Measurements from ENCODE around the gene TSHZ2.

TSHZ2 gene

DNA sequence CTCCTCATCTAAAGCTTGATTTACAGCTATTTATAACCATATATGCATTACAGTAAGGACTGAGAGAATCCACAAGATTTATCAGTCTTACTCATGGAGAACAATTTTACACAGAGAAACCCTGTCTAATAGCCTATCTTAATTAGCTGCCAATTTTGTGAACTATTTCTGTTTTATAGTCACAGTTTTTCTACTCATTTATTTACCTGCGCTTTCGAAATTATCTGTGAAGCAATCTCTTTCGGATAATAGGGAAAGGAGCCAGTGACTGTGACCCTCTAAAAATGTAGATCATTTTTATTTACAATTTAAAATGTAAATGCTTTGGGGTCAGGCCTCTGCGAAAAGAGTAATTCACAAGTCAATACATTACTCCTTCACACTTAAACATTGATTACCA is 98.1 kb downstream of the TSHZ2 start:
- Histone ChIP-seq H3K9me3 (peaks cover 5% of the 10 kb centered on the region; the same call in 1 of the 2 replicates), H3K4me2 (no peak overlapping the region), H4K20me1 (no peaks in the 10 kb centered on the region), H3K4me1 (peaks cover 5% of the 10 kb centered on the region; the same call in 1 of the 2 replicates), H3K9ac (no peak overlapping the region), H3K36me3 (no peaks in the 10 kb centered on the region), H3K27me3 (no peaks in the 10 kb centered on the region), H3K4me3 (no peak overlapping the region), H3K27ac (no peak overlapping the region)
- no peak for TF ChIP-seq Cebpa-rat (IDR thresholded peaks at IDR 0.05)

DNA sequence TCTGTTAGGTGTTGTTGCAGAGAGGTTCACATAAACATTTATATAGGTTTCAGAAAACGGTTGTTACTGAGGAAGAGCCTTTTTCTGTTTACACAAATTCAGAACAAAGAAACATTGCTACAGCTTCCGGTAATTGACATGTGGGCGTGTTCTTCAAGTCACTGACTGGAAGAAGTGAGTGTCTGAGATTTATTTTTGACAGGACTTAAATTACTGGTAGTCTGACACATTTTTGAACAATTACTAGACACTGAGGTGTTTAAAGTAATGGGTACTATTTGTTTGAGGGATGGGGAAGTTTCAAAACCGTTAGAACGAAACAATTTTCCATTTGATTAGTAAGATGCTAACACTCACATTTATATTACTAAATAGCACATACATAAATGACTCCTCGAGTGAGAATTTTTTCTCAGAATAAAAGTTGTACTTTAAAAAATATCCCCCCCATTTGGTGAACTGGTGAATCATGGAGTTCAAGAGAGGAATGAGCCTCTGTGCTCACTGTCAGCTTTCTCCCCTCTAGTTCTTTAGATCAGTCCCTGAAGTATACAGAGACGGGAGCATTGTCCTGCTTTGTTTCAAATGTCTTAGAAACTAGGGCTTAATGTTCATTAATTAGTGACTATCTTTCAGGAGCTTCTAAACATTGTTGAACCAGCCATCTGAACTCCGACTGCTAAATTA is 98.7 kb downstream of the TSHZ2 start:
- no peak for TF ChIP-seq Cebpa-rat (IDR thresholded peaks at IDR 0.05)
- H3K27ac ChIP-seq, result no peak overlapping the region
- no peak overlapping the region for H3K4me2 ChIP-seq
- H3K4me1 ChIP-seq, result peaks cover 5% of the 10 kb centered on the region; the same call in 1 of the 2 replicates
- no peaks in the 10 kb centered on the region for H3K27me3 ChIP-seq
- no peak overlapping the region for H3K4me3 ChIP-seq
- no peaks in the 10 kb centered on the region for H3K36me3 ChIP-seq
- H3K9ac ChIP-seq, result no peak overlapping the region
- no peaks in the 10 kb centered on the region for H4K20me1 ChIP-seq
- H3K9me3 ChIP-seq, result peaks cover 5% of the 10 kb centered on the region; the same call in 1 of the 2 replicates

DNA sequence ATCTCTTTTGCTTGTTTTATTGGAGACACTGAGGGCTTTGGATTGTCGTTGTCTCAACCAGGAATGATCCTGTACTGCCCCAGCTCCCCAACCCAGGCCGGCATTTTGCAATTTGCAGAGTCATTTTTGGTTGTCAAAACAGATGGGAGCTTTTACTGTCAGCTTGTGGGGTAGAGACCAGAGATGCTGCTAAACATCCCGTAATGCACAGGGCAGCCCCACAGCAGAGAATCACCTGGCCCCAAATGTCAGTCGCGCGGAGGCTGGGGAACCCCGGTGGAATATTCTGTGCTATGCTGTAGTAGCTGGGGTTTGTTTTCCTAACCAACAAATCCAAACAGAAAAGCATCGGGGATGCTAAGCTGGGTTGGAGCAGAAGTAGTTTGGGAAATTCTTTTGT is 99.7 kb downstream of the TSHZ2 start:
- Histone ChIP-seq H3K9me3 (peaks cover 5% of the 10 kb centered on the region; the same call in 1 of the 2 replicates), H3K4me2 (no peak overlapping the region), H3K4me3 (no peak overlapping the region), H4K20me1 (no peaks in the 10 kb centered on the region), H3K27ac (no peak overlapping the region), H3K27me3 (no peaks in the 10 kb centered on the region), H3K4me1 (peaks cover 5% of the 10 kb centered on the region; the same call in 1 of the 2 replicates), H3K9ac (no peak overlapping the region), H3K36me3 (no peaks in the 10 kb centered on the region)
- no peak for TF ChIP-seq Cebpa-rat (IDR thresholded peaks at IDR 0.05)

DNA sequence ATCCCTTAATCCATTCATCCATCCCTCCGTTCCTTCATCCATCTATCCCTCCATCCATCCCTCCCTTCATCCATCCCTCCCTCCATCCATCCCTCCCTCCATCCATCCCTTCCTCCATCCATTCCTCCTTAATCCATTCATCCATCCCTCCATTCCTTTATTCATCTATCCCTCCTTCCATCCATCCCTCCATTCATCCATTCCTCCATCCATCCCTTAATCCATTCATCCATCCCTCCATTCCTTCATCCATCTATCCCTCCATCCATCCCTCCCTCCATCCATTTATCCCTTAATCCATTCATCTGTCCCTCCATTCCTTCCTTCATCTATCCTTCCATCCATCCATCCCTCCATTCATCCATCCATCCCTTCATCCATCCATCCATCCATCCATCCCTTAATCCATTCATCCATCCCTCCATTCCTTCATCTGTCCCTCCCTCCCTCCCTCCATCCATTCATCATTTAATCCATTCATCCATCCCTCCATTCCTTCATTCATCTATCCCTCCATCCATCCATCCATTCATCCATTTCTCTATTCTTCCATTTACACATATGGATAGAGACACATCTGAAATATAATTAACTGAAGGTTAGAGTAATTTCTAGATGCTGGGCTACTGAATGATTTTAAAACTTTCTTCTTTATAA is 100.9 kb downstream of the TSHZ2 start:
- TF ChIP-seq Cebpa-rat (IDR thresholded peaks at IDR 0.05), result no peak
- no peaks in the 10 kb centered on the region for H3K9me3 ChIP-seq

DNA sequence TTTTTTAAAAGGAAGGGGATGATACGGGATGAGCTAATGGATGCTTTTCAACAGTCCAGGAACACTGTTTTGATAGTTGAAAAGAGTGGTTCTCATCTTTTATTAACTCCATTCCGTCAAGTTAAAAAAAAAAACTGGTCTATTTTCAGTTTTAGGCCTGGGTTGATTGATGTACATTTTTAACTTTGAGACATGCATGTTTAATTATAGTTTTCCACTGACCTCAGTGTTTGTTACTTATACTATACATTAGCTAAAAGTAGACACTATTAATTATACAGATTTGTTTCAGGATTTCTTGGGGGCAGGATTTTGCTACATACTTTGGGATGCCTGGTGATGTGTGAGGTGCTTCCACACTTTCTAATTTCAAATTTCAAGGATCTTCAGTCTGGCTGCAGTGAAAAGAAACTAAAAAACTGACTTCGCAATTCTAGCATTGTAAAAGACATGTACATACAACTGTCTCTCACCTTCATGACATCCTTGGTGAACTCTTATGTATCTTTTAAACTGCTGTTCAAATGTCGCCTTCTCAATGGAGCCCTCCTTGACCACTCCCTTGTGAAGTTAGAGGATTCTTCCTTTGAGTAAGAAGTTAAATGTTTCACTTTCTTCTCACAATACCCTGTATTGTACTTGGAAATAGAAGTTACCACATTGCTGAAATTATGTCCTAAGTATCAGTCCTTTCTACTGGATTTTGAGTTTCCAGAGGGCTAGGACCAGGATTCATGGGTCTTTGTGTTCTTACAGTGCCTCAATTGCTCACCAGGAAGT is 101.7 kb downstream of the TSHZ2 start:
- Histone ChIP-seq H4K20me1 (no peaks in the 10 kb centered on the region), H3K27ac (no peak overlapping the region), H3K4me1 (peaks cover 5% of the 10 kb centered on the region; the same call in 1 of the 2 replicates), H3K4me2 (no peak overlapping the region), H3K27me3 (no peaks in the 10 kb centered on the region), H3K9ac (no peak overlapping the region), H3K4me3 (no peak overlapping the region), H3K36me3 (no peaks in the 10 kb centered on the region), H3K9me3 (no peaks in the 10 kb centered on the region)
- no peak for TF ChIP-seq Cebpa-rat (IDR thresholded peaks at IDR 0.05)

More for the DNA sequence above, 100.9 kb downstream of the TSHZ2 start:
- Histone ChIP-seq H3K27ac (no peak overlapping the region), H3K27me3 (no peaks in the 10 kb centered on the region), H3K9ac (no peak overlapping the region), H3K4me1 (peaks cover 5% of the 10 kb centered on the region; the same call in 1 of the 2 replicates), H3K36me3 (no peaks in the 10 kb centered on the region), H3K4me3 (no peak overlapping the region), H3K4me2 (no peak overlapping the region), H4K20me1 (no peaks in the 10 kb centered on the region)

DNA sequence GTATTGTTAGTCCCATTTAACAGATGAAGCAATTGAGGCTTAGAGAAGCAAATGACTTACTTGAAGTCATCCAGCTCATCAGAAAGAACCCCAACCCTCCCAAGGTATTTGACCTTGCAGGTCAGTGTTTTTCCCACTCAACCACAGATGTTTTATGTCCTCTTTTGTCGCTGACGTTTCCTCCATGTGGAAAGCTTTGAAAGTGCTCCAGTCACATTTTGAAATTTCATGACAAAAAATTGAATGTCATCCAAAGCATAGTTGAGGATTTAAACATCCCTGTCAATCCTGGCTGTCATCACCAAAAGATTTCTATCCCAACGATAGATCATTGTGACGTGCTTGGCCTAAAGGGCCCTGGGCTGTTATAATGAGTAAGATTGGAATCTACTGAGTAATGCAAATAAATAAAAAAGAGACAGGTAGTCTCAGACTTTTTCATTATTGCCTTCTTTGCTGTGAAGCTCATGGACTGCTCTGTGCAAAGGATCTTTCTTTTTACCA is 102.7 kb downstream of the TSHZ2 start:
- no peak for TF ChIP-seq Cebpa-rat (IDR thresholded peaks at IDR 0.05)
- no peak overlapping the region for H3K4me2 ChIP-seq
- H3K36me3 ChIP-seq, result no peaks in the 10 kb centered on the region
- no peak overlapping the region for H3K9ac ChIP-seq
- H3K4me3 ChIP-seq, result no peak overlapping the region
- H3K4me1 ChIP-seq, result peaks cover 5% of the 10 kb centered on the region; the same call in 1 of the 2 replicates
- no peaks in the 10 kb centered on the region for H4K20me1 ChIP-seq
- no peak overlapping the region for H3K27ac ChIP-seq
- no peaks in the 10 kb centered on the region for H3K27me3 ChIP-seq
- H3K9me3 ChIP-seq, result no peaks in the 10 kb centered on the region

DNA sequence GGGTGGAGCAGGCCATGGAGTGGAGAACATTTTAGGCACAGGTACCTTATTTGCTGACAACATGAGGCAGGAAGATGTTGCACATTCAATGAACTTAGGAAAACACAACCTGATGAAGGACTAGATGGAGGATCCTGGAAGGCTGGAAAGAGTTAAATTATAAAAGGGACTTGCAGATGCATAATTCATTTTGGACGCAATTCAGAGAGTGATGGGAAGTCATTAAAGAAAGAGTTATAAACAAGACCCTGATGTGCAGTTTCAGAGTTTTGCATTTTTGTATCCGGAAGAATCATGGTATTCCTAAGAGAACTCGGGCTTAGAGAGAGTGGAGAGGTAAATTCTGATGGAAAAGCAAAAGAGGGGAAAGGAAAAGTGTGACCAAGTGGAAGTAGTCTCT is 104.5 kb downstream of the TSHZ2 start:
- Histone ChIP-seq H3K27me3 (no peaks in the 10 kb centered on the region), H4K20me1 (no peaks in the 10 kb centered on the region), H3K36me3 (no peaks in the 10 kb centered on the region), H3K4me3 (no peak overlapping the region), H3K4me1 (no peaks in the 10 kb centered on the region), H3K9me3 (no peaks in the 10 kb centered on the region), H3K4me2 (no peak overlapping the region), H3K27ac (no peak overlapping the region), H3K9ac (no peak overlapping the region)
- no peak for TF ChIP-seq Cebpa-rat (IDR thresholded peaks at IDR 0.05)

DNA sequence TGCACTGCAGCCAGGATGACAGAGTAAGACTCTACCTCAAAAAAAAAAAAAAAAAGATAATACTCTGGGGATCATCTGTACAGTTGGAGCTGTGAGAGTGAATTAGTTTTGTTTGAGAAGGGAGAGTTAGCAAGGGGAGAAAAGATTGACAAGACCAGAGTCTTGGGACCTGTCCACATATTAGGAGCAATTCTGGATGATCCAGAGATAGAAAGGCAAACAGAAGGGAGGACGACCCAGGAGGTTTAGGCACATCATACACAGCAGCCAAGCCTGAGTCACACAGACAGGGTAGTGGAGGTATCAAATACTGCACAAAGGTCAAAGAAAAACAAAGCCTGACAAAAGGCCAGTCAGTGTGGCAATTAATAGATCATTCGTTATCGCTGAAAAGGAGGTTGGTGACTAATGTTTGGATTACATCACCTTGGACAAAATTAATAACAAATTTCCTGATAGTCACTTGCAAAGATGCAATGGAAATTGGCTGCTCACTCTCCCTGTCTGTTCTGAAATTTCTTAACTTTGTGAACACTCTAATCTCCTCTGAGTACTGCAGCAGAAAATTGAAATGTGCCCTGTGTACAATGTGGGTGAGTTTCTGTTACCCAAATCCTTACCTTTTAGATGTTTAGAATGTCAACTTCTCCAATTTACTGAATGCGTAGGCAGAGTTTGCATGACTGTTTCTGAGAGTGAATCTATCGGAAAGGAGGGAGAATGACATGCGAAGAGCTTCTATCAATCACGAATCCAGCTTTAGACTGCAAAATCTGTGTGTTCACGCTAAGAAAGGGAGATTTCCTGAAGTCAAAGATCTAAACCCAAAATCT is 105.4 kb downstream of the TSHZ2 start:
- no peak for TF ChIP-seq Cebpa-rat (IDR thresholded peaks at IDR 0.05)
- no peak overlapping the region for H3K4me3 ChIP-seq
- no peak overlapping the region for H3K9ac ChIP-seq
- no peaks in the 10 kb centered on the region for H3K9me3 ChIP-seq
- no peaks in the 10 kb centered on the region for H4K20me1 ChIP-seq
- H3K4me1 ChIP-seq, result no peaks in the 10 kb centered on the region
- H3K27me3 ChIP-seq, result no peaks in the 10 kb centered on the region
- H3K36me3 ChIP-seq, result no peaks in the 10 kb centered on the region
- H3K4me2 ChIP-seq, result no peak overlapping the region
- no peak overlapping the region for H3K27ac ChIP-seq

DNA sequence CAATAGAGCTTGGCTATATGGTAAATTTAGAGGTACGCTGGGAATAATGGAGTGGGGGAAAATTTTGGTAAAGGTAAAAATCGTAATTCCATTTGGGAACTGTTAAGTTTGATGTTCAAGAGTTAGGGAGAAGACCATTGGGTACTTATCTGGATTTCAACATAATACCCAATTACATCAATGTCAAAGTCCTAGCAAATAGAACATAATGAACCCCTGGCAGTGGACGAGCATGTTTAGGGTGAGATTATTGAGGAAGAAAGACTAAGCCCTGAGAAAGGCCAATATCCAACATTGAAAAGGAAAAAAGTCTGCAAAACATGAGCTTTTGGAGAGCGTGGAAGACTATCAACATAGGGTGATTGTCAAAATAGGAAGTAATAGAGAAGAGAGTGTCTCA is 106.6 kb downstream of the TSHZ2 start:
- no peak overlapping the region for H3K27ac ChIP-seq
- no peak overlapping the region for H3K4me3 ChIP-seq
- no peaks in the 10 kb centered on the region for H3K36me3 ChIP-seq
- no peak for TF ChIP-seq Cebpa-rat (IDR thresholded peaks at IDR 0.05)
- no peaks in the 10 kb centered on the region for H3K4me1 ChIP-seq
- no peak overlapping the region for H3K4me2 ChIP-seq
- H4K20me1 ChIP-seq, result no peaks in the 10 kb centered on the region
- no peaks in the 10 kb centered on the region for H3K27me3 ChIP-seq
- H3K9me3 ChIP-seq, result no peaks in the 10 kb centered on the region
- H3K9ac ChIP-seq, result no peak overlapping the region

Measured in BLaER1 (cell line).